Activated gamma-delta T cell (primary cell): ENCODE results near the gene RPL29.

Experiments used
- DNase-seq: peaks from one replicate; lab custom pipeline; 2025; lab: John Stamatoyannopoulos, UW

Gene RPL29

GRCh38 chr3:52025453-52025852 is 29.8 kb upstream of the RPL29 start:
- no peak for DNase-seq

DNA sequence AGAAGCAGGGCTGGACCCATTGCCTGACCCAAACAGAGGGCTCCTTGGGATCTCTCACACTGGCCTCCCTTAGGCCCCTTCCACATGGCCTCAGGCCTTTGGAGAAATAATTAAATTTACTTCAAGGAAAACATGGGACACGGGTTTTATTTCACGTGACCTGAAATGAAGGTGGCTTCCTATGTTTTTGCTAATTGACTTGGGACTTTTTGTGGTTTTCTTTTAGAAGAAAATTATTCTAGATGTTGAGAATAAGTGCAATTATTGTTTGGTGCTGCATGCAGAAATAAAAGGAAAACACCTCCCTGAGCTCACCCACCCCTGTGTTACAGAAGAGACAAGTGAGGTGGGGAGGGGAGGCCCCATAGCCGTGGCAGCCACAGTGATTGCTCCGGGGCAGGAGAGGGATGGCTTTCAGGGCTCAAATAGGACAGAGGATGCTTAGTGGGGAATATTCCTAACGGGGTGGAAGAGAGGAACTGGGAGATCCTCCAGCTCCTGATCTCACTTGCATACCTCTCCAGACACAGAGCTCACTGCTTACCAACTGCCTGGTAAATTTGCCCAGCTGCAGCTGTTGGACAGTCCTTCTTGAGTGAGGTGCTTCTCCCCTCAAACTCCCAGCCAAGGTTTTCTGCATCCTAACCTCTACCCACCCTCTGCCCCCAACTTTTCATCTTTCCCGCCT is 29.2 kb upstream of the RPL29 start:
- no peak for DNase-seq

DNA sequence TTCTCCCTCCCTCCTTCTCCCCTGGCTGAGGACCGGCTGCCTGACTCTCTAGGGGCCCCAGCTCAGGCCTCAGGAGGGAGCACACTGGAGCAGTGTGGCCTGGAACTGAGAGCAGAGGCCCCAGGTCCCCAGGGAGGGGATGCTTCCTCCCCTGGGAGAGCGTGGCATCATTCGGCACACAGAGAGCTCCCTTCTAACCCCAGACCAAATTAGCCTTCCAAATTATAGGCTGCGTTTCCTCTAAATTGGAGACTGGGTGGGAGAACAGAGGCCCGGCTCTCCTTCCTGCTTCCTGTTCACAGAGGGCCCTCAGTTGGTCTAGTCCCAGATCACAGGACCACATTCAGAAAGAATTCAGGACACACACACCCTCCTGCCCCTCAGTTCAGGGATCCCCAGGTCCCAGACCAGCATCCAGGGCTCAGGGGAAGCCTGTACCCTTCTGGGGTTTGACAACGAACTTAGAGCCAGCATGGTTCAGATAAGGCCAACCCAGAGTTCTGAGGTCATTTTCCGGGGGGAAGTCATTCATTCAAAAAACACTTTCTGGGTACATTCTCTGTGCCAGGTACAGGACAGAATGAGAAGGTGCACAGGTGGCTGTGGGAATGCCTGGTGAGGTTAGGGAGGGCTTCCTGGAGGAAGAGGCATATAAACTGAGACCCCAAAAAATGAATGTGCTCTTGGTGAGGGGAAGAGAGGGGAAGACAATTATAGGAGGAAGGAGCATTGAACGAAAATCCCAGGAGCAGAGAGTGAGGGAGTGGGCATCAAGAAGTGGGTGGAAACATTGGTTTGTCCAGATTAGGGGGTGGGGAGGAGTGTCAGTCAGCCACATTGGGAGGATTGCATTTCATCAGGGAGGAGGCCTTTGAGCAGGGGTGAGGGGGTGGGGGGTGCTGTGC is 28.4 kb upstream of the RPL29 start:
- no peak for DNase-seq

DNA sequence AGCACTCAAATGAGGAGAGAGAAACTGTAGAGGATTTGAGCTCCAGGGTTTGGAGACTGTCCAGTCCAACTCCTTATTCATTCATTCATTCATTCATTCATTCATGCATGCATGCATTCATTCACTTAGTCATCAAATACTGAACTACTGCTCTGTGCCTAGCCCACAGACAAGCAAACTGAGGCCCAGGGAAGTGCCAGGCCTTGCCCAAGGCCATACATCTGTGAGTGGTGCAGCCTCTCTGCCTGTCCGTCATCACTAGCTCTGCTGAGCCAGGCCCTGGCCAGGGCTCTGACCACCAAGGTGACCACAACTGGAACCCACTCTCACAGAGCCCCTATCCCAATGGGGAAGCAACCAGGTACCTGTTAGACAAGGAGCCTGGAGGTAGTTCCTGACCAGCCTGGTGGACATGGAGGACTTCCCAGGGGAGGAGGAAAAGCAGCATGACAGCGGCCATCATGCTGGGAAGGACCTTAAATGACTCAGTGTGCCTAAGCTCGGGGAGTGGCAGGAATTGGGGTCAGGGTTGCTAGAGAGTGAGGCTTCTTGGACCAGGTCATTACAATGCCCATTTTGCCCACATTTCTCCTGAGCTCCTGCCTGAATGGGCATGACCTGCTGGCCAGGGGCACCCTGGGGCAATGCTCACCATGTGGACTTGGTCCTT is 27.5 kb upstream of the RPL29 start:
- no peak for DNase-seq

GRCh38 chr3:52022323-52023100 is 26.8 kb upstream of the RPL29 start:
- DNase-seq = no peak

GRCh38 chr3:52021489-52022268 is 26.0 kb upstream of the RPL29 start:
- DNase-seq = no peak

- no peak for DNase-seq
These were observed 25.1 kb upstream of the RPL29 start for GRCh38 chr3:52020796-52021195.

DNA sequence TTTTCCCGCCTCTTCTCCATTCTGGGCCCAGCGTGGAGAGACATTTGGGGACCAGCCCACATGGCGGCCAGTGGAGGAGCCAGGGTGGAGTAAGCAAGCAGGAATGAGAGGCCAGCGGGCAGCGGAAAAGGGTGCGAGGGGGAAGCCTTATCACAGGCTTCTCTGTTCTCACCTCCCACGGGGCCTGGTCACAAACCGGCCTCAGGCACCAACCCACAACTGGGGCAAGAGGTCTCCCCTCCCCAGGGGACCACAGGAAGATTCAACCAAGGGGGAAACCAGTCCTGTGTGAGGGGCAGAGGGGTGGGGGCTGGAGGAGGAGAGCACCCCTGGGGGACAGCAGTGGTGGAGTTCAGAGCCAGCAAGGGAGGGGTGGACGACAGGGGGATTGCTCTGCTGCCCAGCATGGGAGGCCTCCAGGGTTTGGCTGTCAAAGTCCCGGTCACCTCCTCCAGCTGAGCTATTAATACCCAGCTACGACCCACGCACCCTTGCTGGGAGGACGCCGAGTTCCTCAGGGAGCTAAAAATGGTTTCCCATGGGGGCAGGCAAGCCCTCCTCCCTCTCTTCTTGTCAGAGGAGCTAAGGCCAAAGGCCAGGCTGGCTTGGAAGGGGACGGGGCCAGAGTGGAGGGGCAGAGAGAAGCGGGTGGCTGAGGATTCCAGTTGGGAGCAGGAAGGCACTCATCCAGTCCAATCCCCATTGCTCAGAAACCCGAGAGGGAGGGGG is 23.8 kb upstream of the RPL29 start:
- no peak for DNase-seq

- no peak for DNase-seq
These were observed 22.8 kb upstream of the RPL29 start for GRCh38 chr3:52018319-52019000.

- no peak for DNase-seq
These were observed 21.9 kb upstream of the RPL29 start for GRCh38 chr3:52017586-52017985.

DNA sequence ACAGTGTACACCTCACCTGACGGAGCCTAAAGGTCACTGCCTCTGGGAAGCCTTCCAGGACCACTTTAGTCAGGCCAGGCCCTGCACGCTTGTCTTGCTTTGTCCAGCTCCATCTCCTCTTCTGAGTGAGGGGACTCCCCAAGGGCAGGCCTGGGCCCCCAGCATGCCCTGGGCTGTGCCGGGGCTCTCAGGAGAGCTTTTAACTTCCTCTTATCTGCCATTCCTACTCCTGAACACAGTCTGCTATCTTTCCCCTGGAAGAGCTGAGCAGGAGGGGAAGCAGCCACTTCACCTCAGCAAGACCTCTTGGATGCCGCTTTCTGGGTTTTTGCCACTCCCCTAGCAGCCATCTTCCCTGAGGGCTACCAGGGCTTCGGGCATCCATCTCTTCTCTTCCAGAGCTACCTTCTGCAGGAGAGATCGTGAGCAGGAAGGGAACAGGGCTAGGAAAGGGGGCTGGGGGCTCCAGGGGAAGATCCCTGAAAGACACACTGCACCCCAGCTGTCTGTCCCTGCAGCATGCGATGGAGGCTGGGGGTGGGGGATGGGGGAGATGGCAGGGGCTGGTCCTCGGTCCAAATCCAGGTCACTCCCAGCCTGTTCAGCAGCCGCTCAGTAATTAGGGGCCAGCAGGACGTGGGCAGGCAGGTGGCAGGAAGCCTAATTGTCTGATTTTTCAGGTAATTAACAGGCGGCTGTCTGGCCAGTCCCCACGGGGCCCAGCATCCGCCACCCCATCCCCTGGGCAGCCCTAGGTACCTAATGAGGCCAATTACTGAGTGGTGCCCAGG is 19.9 kb upstream of the RPL29 start:
- DNase-seq = no peak

DNA sequence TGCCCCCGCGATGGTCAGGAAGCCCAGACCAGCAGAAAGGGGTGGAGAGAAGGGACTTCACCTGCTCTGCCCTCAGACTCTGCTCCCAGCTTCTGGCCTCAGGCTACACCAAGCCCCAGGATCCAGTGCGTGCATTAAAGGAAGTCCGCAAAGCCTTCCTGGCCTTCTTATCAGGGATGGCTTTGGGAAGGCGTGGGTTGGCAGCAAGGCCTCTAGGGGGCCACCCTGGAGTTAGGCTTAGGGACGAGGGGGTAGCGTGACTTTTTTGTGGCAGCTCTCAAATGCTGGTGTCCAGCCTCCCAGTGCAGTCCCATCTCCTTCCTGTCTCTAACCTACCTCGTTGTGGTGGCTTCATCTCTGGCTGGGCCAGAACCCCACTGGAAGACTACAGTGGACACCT is 18.9 kb upstream of the RPL29 start:
- DNase-seq = no peak

DNA sequence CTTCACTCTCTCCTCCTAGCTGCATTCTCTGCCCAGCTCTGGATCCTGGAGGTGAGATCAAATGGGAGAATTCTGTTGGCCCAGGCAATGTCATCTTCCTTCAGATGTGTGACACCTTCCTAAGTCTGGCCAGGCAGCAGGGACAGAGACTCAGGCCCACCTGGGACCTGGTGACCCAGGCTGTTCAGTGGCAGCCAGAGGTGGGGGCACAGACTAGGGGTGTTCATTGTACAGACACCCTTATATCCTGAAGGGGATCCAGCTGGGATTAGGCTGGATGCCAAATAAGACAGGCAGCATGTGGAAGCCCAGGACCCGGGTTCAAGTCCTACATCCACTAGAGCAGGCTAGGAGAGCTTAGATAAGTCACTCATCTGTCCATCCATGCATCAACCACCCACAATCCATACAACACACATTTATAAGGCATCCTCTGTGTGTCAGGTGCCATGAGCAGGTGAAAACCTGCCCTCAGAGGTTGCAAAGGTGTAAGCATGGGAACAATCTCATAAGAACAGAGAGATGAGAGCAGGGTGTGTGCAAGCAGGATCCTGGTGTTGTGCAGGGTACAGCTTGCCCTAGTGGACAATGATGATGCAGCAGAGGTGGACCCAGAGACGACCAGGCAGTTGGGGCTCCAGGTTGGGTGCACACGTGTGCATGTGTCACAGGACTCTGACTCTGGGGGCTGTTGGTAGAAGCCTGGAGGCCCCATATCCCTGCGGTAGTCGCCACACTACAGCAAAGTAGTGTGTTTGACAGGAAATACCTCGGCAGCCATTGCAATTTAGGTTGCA is 18.3 kb upstream of the RPL29 start:
- DNase-seq = no peak

- DNase-seq = no peak
These were observed 17.0 kb upstream of the RPL29 start for GRCh38 chr3:52012699-52013098.

DNA sequence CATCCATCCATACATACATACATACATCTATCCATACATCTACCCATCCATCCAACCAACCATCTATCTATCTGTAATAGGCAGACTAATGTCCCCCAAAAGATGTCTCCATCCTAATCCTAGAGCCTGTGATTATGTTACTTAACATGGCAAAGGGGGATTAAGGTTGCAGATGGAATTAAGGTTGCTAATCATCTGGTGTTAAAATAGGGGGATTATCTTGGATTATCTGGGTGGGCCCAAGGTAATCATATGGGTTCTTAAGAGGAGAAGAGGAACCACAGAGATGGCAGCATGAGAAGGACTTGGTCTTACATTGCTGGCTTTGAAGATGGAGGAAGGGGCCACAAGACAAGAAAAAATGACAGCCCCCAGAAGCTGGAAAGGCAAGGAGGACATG is 14.7 kb upstream of the RPL29 start:
- DNase-seq = no peak

- DNase-seq = no peak
These were observed 11.6 kb upstream of the RPL29 start for GRCh38 chr3:52007291-52007690.

DNA sequence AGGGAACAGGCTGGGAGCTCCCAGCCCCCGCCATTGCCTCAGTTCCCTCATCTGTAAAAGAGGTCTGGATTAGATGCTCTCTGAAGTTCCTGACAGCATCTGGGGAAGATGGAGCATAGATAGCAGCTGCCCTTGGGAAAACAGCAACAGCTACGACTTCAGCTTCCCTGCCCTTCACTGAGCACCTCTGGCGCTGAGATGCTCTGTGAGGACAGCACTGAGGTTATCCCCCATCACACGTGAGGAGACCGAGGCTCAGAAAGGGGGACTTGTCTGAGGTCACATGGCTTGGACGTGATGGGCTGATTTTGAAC is 11.1 kb upstream of the RPL29 start:
- no peak for DNase-seq

GRCh38 chr3:52006017-52006819 is 10.5 kb upstream of the RPL29 start:
- no peak for DNase-seq
